Keratinocyte (primary cell): ENCODE measurements around the gene ARHGAP9.

Source experiments
- EZH2 ChIP-seq: IDR thresholded peaks from one replicate; pipeline ENCODE4 v1.6.1; 2012; ENCODE audit warnings: inconsistent platforms, mild to moderate bottlenecking, low read length, moderate library complexity
- TF ChIP-seq, protein P1 (sequence below), 3 experiments: IDR thresholded peaks in 1 of 3; conservative IDR thresholded peaks in 1 of 3; optimal IDR thresholded peaks in 1 of 3; 2 replicates in 2 of 3; 3 replicates in 1 of 3; pipeline versions ENCODE3 to v1.5.1; 2011; ENCODE audit warnings: low read length in 3 of 3, mild to moderate bottlenecking in 3 of 3, moderate library complexity in 2 of 3, control low read depth in 1 of 3, inconsistent platforms in 1 of 3; ENCODE audit not compliant: insufficient read depth in 2 of 3; ENCODE audit errors: extremely low read depth in 1 of 3

DNA sequence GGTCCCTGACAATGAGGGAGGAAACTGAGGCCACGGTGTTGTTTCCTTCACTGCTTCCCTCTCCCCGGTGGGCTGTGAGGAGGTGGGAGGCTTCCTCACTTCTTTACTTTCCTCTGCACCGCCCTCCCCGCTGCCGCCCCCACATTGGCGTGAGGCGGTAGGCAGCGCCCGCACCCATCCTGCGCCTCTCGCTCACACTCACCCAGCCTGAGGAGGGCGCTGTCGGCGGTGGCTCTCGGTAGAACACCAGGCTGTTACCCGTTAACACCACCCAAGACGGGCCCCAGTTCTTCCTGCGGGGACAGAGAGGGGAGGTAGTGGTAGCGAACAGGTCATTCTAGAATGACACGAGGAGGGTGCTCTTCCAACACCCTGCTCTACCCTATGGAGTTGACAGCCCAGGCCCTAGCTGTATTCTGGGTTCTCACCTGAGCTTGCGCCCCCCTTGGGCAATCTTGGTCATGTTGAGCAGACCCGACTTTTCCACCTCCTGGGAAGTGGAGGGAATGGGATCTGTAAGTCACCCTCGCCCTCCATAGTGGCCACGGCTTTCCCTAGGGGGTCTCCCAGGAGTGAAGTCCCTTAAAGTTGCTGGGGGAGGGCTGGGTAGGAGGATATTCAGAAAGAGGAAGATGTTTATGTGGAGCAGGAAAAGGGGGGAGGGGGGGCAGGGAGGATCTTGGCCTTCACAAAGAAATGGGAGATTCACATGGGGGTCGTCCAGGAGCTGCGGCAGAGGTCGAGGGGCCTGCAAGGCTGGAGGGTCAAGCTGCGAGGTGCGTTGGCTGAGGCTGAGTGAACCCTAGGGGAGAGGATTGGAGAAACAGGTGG, 3.3 kb downstream of the ARHGAP9 start:
- peak; percentile 92 for TF ChIP-seq EZH2
- TF ChIP-seq, protein P1, sequence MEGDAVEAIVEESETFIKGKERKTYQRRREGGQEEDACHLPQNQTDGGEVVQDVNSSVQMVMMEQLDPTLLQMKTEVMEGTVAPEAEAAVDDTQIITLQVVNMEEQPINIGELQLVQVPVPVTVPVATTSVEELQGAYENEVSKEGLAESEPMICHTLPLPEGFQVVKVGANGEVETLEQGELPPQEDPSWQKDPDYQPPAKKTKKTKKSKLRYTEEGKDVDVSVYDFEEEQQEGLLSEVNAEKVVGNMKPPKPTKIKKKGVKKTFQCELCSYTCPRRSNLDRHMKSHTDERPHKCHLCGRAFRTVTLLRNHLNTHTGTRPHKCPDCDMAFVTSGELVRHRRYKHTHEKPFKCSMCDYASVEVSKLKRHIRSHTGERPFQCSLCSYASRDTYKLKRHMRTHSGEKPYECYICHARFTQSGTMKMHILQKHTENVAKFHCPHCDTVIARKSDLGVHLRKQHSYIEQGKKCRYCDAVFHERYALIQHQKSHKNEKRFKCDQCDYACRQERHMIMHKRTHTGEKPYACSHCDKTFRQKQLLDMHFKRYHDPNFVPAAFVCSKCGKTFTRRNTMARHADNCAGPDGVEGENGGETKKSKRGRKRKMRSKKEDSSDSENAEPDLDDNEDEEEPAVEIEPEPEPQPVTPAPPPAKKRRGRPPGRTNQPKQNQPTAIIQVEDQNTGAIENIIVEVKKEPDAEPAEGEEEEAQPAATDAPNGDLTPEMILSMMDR (optimal IDR thresholded peaks at IDR 0.05 in 1 of 3, IDR thresholded peaks at IDR 0.05 in 1 of 3, conservative IDR thresholded peaks at IDR 0.05 in 1 of 3; ENCODE audit: extremely low read depth in 1 of 3, insufficient read depth in 2 of 3, low read length in 3 of 3), result peak in 1 of 3 experiments; percentile 38
